Stomach (tissue), 4 donors: ENCODE data around the gene DLGAP1.

Experiments
- CTCF ChIP-seq, 7 experiments: fragments of 450-650 bp in 4 of 7; fragments of 200-600 bp in 3 of 7; sonication (generic) in 3 of 7; IDR thresholded peaks; one replicate each; pipeline ENCODE4 v1.5.1; 2016 to 2019; ENCODE audit warnings: antibody characterized with exemption in 7 of 7, control low read depth in 2 of 7, mild to moderate bottlenecking in 1 of 7
- POLR2A ChIP-seq, 4 donors: fragments of 450-650 bp; IDR thresholded peaks; one replicate each; pipeline ENCODE4 v1.6.1; 2016; ENCODE audit warnings: antibody characterized with exemption in 4 of 4, control low read depth in 2 of 4, mild to moderate bottlenecking in 1 of 4, moderate library complexity in 1 of 4
- POLR2AphosphoS5 ChIP-seq, 3 donors: sonication (generic); formaldehyde crosslinking; IDR thresholded peaks; one replicate each; pipeline ENCODE4 v1.6.1; 2016; ENCODE audit warnings: antibody characterized with exemption in 3 of 3

GRCh38 chr18:4157352-4157751 lies 297.8 kb downstream of the DLGAP1 start:
- TF ChIP-seq CTCF (IDR thresholded peaks at IDR 0.05) (no peak), POLR2A (IDR thresholded peaks at IDR 0.05) (no peak), POLR2AphosphoS5 (IDR thresholded peaks at IDR 0.05) (no peak)
